CD4-positive, alpha-beta T cell treated with Interleukin-17A for 1 hour (primary cell): ENCODE results near the gene UBE3C.
"Not testable (repeated sequence)": the region's sequence is repeated elsewhere in the genome, so short reads cannot be mapped to it uniquely, and the experiment has no call there.

Source experiments
- DNase-seq: peaks from one replicate; pipeline ENCODE4 v3.0.0-alpha.2; 2020

UBE3C gene

DNA sequence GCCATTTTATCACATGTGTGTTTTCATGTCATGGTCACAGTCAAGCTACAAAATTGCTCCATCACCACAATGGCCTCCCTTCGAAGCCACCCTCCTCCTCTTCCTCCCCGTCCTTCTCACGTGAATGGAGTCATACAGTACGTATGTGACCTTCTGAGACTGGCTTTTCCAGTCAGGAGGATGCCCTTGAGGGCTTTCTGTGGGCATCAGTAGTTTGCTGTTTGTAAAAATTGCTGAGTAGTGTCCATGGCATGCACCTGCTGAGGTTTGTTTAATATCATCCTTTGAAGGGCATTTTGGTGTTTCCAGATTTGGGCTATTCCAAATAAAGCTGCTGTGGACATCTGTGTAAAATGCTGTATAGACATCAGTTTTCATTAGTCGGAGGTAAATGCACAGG lies 5.9 kb upstream of the UBE3C start:
- no peak for DNase-seq

- DNase-seq = no peak
Measured at GRCh38 chr7:157133304-157133703, 5.4 kb upstream of the UBE3C start.

GRCh38 chr7:157136372-157136771 lies 2.4 kb upstream of the UBE3C start:
- DNase-seq = no peak

DNA sequence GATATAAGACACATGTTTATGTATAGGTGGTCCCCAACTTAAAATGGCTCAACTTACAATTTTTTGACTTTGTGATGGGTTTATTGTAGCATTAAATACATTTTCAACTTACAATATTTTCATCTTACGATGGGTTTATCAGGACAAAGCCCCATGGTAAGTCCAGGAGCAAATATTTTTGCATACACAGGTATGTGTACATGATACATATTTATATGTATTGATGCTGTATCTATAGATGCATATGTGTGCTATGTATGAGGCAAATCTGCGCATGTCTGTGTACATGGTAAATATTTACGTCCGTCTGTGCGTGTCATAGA lies 664 bp upstream of the UBE3C start:
- no peak for DNase-seq

DNA sequence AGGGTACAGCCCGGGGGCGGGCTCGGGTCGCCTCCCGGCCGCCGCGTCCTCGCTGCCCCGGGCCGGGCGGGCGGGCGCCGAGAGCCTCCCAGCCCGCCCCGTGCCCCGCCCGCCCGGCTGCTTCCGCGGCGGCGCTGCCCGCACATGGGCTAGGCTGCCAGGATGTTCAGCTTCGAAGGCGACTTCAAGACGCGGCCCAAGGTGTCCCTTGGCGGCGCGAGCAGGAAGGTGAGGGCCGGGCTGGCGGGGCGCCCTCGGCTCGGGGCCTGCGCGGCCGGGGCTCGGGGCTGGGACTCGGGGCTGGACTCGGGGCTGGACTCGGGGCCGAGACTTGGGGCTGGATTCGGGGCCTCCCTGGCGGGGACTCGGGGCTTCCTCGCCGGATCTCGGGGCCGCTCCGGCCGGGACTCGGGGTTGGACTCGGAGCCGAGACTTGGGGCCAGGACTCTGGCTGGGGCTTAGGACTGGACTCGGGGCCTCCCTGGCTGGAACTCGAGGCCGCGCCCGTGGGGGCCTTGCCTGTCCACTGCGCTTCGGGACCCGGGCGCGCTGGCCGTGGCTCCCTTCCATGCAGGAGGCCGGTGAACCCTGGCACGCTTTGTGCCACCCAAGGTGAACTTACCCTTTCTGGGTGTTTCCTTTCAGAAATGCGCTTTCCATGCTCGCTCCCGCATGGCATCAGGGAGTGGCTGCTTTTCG lies 534 bp downstream of the UBE3C start:
- peak; percentile 74 for DNase-seq

DNA sequence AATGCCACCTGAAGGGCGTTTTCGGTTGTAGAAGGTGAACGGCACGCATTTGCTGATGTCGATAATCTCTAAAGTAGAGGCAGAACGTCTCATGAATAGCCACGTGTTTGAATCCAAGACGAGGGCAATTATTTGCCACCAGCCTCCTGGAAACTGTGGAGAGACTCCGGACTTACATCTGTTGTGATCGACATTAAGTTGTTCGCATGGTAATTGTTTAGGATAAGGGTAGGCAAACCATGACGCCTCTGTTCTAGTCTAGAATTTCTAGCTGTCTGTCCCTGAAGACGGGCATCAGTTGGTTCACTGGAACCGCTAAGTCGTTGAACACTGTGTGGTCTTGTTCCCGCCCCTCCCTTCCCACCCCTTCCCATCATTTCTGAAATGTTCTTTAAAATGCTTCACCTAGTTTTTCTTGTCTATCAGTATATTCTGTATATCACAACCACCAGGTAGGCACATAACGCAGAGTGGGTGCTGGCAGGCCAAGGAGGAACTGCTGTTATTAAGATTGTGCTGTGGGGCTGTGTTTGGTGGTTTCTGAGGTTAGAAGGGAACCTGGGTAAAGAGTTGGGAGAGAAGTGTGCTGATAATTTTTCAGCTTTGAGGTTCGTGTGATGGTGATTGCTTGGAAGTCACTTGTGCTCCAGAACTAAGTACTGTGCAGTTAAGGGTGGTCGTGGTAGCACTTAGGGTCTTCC lies 1.2 kb downstream of the UBE3C start:
- DNase-seq = peak; percentile 34

DNA sequence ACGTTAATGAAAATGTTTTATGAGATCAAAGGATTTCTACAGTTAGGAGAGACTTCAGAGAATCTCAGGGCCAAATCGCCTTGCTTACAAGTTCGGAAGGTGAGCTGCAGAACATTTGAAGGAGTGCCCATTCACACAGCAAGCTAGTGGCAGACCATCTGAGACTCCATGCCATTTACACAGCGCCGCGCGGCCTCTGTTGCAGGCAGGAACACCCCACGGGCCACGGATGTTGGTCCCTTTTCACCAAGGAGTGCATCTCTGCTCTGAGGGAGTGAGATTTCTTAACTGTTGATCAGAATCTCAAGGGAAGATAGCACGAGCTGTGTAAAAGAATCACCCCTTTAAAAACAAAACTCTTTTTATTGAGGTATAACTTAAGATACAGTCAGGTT lies 1.8 kb downstream of the UBE3C start:
- DNase-seq = no peak

DNA sequence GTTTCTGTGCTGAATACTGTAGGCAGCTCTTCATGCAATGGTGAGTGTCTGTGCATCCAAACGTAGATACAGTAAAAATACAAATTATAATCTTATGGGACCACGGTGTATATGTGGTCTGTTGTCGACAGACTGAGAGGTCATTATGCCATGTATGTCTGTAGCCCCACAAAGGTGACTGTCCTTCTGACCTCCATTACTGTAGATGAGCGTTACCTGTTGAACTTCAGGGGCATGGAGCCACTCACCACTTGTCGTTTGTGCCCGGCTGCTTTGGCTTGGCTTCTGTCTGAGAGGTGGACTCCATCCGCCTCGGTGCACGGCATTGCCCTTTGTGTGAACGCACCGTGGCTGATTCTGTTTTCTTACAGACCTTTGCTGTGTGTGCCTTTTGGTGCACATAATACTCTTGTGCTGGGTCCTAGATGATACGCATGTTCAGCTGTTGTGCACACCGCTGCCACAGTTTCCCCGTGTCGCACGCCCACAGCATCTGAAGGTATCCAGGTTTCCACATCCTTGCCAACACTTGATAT lies 2.9 kb downstream of the UBE3C start:
- DNase-seq = no peak

GRCh38 chr7:157143788-157144187 lies 5.1 kb downstream of the UBE3C start:
- DNase-seq = no peak

DNA sequence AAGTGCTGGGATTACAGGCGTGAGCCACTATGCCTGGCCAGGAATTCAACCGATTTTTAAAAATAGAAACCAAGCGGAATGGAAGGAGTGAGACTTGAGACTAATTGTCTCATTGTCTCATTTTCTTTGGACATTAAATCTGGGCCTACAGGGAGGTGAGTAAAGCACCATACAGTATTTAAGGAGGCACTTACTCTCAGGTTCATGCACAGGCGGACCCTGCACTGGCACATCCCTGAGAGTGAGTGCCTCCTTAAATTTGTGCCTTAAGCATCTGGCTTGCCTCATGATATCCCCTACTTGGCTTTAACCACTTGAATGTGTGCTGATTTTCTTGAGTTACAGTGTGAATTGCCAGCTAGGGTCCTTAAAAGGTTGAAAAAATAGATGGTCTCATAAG lies 10.6 kb downstream of the UBE3C start:
- DNase-seq = no peak

DNA sequence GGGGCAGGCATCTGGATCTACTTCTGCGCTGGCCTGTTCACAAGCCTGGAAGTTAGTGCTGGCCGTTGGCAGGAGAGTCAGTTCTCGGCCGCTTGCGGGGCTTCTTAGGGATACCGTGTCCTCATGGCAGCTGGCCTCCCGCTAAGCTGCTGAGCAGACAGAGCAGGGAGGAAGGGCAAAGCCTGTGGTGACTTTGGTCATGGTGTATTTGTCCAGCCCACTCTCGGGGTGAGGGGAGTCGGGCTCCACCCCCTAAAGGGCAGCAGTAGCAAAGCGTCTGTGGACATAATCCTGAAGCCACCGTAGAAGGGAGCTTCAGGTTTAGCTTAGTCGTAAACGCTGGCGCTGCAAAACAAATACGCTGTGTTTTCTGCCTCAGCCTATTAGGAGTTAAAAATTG lies 12.2 kb downstream of the UBE3C start:
- DNase-seq = no peak

GRCh38 chr7:157151626-157152339 lies 13.1 kb downstream of the UBE3C start:
- DNase-seq = no peak

DNA sequence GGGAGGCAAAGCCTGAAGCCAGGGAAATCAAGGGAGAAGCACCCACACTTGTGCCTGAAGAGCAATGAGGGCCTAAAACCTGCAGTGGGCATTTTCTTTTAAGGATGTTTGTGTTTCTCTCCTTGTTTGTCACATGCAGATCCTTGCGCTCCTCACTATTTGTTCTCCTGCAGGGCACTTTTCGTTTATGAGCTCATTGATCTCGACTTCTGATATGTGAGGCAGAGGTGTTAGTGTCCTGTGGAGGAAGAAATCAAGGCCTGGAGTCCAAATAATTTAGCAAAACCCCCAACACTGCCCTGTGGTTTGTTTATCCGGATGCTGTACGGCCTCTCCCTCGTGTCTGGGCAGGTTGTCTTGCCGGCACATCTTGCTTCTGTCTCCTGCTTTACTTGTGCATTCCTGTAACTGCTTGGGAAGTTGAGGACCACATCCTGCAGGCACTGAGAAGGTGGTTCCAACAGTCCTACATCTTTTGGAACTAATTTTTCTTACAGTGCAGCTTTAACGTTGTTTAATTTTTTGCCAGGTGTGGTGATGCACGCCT lies 13.7 kb downstream of the UBE3C start:
- no peak for DNase-seq

DNA sequence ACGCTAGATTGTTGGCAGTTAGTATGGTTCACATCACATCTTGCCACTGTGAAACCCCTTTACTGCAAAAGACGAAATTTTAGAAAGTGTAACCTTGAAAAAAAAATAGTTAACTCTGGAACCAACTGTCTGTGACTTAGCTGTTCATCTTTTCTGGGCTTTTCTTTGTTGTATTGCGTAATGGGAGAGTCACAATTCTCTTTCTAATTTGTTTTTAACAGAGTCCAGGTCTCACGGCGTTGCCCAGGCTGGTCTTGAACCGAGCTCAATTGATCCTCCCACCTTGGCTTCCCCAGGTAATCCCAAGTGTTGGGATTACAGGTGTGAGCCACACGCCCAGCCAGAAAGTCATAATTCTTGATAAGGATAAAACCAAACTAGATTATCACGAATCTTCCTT lies 14.5 kb downstream of the UBE3C start:
- no peak for DNase-seq

GRCh38 chr7:157155959-157156358 lies 17.2 kb downstream of the UBE3C start:
- DNase-seq = no peak

- DNase-seq = no peak
Measured at GRCh38 chr7:157158400-157158799, 19.7 kb downstream of the UBE3C start.

- not testable (repeated sequence) for DNase-seq
Measured at GRCh38 chr7:157159537-157159936, 20.8 kb downstream of the UBE3C start.

DNA sequence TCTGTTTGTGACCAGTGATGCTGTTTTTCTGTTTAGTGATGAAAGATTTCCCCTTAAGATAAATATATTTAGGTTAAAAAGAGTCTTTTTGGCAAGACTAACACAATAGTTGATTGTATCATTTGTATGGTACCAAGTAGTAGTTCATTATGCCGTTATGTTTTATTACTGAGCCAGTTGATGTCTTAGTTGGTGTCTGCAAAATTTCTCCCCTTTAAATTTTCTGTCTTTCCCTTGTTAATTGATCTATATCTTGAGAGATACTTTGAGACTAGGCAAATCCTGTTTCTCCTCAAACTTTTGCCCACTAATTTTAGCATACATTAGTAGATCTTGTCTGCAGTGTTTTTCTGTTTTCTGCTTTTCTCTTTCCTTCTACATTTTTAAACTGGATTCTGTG lies 21.7 kb downstream of the UBE3C start:
- DNase-seq = no peak

GRCh38 chr7:157165987-157166386 lies 27.3 kb downstream of the UBE3C start:
- DNase-seq = no peak

- no peak for DNase-seq
Measured at GRCh38 chr7:157168571-157168970, 29.8 kb downstream of the UBE3C start.

- no peak for DNase-seq
Measured at GRCh38 chr7:157176771-157177170, 38.0 kb downstream of the UBE3C start.

GRCh38 chr7:157177333-157177982 lies 38.7 kb downstream of the UBE3C start:
- DNase-seq = no peak

GRCh38 chr7:157177983-157178381 lies 39.3 kb downstream of the UBE3C start:
- DNase-seq = no peak
